Mammary epithelial cell (primary cell): ENCODE measurements around the gene PCDHGA7.

Experiments used
- CTCF ChIP-seq, 2 donors: IDR thresholded peaks in 1 of 2; conservative IDR thresholded peaks in 1 of 2; 2 replicates each; pipeline ENCODE4 v1.5.1; 2011 to 2012; ENCODE audit warnings: inconsistent platforms in 2 of 2, low read length in 2 of 2, mild to moderate bottlenecking in 2 of 2, control low read depth in 1 of 2, low read depth in 1 of 2; ENCODE audit not compliant: insufficient read depth in 1 of 2; ENCODE audit errors: extremely low read depth in 1 of 2
- EZH2 ChIP-seq: IDR thresholded peaks from 2 replicates; pipeline ENCODE4 v1.6.1; 2012; ENCODE audit warnings: low read length, inconsistent platforms, borderline replicate concordance

DNA sequence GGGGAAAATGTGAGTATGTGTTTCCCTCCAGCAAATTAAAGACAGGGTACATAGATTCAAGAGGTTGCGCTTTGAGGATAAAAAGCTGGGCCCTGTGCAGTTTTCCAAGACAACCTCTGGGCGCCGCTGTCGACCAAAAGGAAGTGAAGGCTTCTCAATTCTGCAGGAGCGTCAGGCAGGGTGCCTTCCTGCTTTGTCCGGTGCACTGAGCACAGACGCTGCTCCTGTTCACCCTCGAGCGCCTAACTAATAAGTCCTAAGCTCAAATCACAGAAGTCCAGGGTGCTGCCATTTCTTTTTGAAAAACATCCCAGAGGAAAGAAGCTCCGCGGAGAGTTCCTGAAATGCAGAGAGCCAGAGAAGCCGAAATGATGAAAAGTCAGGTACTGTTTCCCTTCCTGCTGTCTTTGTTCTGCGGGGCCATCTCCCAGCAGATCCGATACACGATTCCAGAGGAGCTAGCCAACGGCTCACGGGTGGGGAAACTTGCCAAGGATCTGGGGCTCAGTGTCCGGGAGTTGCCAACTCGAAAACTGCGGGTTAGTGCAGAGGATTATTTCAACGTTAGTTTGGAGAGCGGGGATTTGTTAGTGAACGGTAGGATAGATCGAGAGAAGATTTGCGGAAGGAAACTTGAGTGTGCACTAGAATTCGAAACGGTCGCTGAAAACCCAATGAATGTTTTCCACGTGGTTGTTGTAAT is 32.5 kb upstream of the PCDHGA7 start, which contains the start of gene PCDHGB1:
- TF ChIP-seq EZH2 (no peak), CTCF (conservative IDR thresholded peaks at IDR 0.05 in 1 of 2, IDR thresholded peaks at IDR 0.05 in 1 of 2; ENCODE audit: extremely low read depth in 1 of 2, insufficient read depth in 1 of 2, low read depth in 1 of 2, low read length in 2 of 2) (peak; percentile 22 to 26)
